Activated CD8-positive, alpha-beta memory T cell treated with anti-CD3 and anti-CD28 coated beads, Interleukin-2, amount 50 U/mL, for 24 hours (primary cell): Measurements from ENCODE around the gene IRS1.

Source experiments
- DNase-seq: peaks from one replicate; pipeline ENCODE4 v3.0.0-alpha.2; 2020; ENCODE audit errors: extremely low read depth

Gene IRS1

GRCh38 chr2:226790011-226790410 is 9.6 kb downstream of the IRS1 start:
- DNase-seq: no peak

- no peak for DNase-seq
Observed at GRCh38 chr2:226788881-226789490, 10.6 kb downstream of the IRS1 start.

GRCh38 chr2:226788064-226788463 is 11.6 kb downstream of the IRS1 start:
- DNase-seq: no peak

- no peak for DNase-seq
Observed at GRCh38 chr2:226783885-226784284, 15.7 kb downstream of the IRS1 start.

GRCh38 chr2:226782092-226782713 is 17.4 kb downstream of the IRS1 start:
- DNase-seq: no peak

- no peak for DNase-seq
Observed at GRCh38 chr2:226780431-226780830, 19.2 kb downstream of the IRS1 start.

- no peak for DNase-seq
Observed at GRCh38 chr2:226777611-226778010, 22.0 kb downstream of the IRS1 start.

- DNase-seq: no peak
Observed at GRCh38 chr2:226776104-226776503, 23.5 kb downstream of the IRS1 start.

- no peak for DNase-seq
Observed at GRCh38 chr2:226775032-226775509, 24.5 kb downstream of the IRS1 start.

- no peak for DNase-seq
Observed at GRCh38 chr2:226773291-226773690, 26.3 kb downstream of the IRS1 start.

GRCh38 chr2:226772389-226773179 is 27.0 kb downstream of the IRS1 start:
- DNase-seq: no peak

GRCh38 chr2:226771067-226771466 is 28.6 kb downstream of the IRS1 start:
- no peak for DNase-seq

- no peak for DNase-seq
Observed at GRCh38 chr2:226767056-226767813, 32.4 kb downstream of the IRS1 start.

- no peak for DNase-seq
Observed at GRCh38 chr2:226766352-226767055, 33.1 kb downstream of the IRS1 start.

GRCh38 chr2:226763320-226763719 is 36.3 kb downstream of the IRS1 start:
- no peak for DNase-seq

- DNase-seq: no peak
Observed at GRCh38 chr2:226761195-226761583, 38.4 kb downstream of the IRS1 start.

GRCh38 chr2:226760412-226761194 is 39.0 kb downstream of the IRS1 start:
- no peak for DNase-seq

GRCh38 chr2:226759768-226760167 is 39.9 kb downstream of the IRS1 start:
- DNase-seq: no peak

- no peak for DNase-seq
Observed at GRCh38 chr2:226758921-226759640, 40.5 kb downstream of the IRS1 start.

GRCh38 chr2:226756131-226756530 is 43.5 kb downstream of the IRS1 start:
- no peak for DNase-seq
